Measurements from ENCODE around the gene ZDHHC20.

ZDHHC20 gene

DNA sequence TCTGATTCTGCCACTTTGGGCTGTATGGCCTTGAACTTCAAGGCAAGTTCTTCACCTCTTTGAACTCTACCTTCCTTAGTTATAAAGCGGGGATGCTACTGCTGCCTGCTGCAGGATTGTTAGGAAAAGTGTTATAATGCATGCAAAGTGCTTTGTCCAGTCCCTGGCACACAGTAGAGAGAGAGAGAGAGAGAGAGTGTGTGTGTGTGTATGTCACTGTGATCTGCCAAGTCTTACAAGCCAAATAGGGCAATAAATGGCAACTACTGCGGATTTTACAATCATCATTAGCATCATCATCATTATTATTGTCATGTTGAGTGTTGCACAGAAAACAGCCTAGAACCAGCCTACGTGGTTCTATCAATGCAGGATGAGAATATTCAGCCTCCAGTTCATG is 136.1 kb downstream of the ZDHHC20 start:
- TF ChIP-seq RAD21 (IDR thresholded peaks at IDR 0.05; ENCODE audit: low read depth), result no peak
- no peak for TF ChIP-seq NFIC (IDR thresholded peaks at IDR 0.05)
- no peak for TF ChIP-seq TAF1 (IDR thresholded peaks at IDR 0.05; ENCODE audit: low read depth)
- no peak for TF ChIP-seq CEBPB (IDR thresholded peaks at IDR 0.05)

Data from Ishikawa (cell line).